CD14-positive monocyte (primary cell): ENCODE measurements around the gene ARID2. TPM values are rescaled to one million over a fixed set of nuclear protein-coding genes. Genes with fewer than 3 reads are reported as not detected.

Experiments
- DNase-seq, 3 donors: peaks; one replicate each; pipeline ENCODE4 v3.0.0-alpha.2; 2011 to 2022
- H2AFZ ChIP-seq: 2 replicates; pipeline ENCODE4 v1.6.0; 2012; ENCODE audit warnings: mild to moderate bottlenecking, low read depth, low read length, inconsistent platforms; ENCODE audit not compliant: insufficient read depth, poor library complexity, severe bottlenecking
- H3K27ac ChIP-seq, 2 donors: 1 replicate in 1 of 2; 2 replicates in 1 of 2; pipeline ENCODE4 v1.5.1; 2012 to 2013; ENCODE audit warnings: low read length in 2 of 2, control low read depth in 1 of 2, inconsistent platforms in 1 of 2, low read depth in 1 of 2, mild to moderate bottlenecking in 1 of 2
- H3K27me3 ChIP-seq, 2 donors: one replicate each; pipeline versions ENCODE4 v1.6.0 to v1.6.1; 2011 to 2013; ENCODE audit warnings: low read length in 2 of 2; ENCODE audit not compliant: control insufficient read depth in 2 of 2, insufficient read depth in 2 of 2
- H3K36me3 ChIP-seq, 2 donors: replicated peaks in 1 of 2; 1 replicate in 1 of 2; 2 replicates in 1 of 2; pipeline versions ENCODE4 v1.5.1 to v1.6.1; 2012 to 2013; ENCODE audit warnings: low read length in 2 of 2, control low read depth in 1 of 2, inconsistent platforms in 1 of 2, mild to moderate bottlenecking in 1 of 2; ENCODE audit not compliant: insufficient read depth in 2 of 2, control insufficient read depth in 1 of 2
- H3K4me1 ChIP-seq, 2 donors: 1 replicate in 1 of 2; 2 replicates in 1 of 2; pipeline versions ENCODE4 v1.5.1 to v1.6.1; 2012 to 2013; ENCODE audit warnings: low read length in 2 of 2, control low read depth in 1 of 2, inconsistent platforms in 1 of 2, mild to moderate bottlenecking in 1 of 2, moderate library complexity in 1 of 2; ENCODE audit not compliant: insufficient read depth in 2 of 2, control insufficient read depth in 1 of 2
- H3K4me2 ChIP-seq: replicated peaks from 2 replicates; pipeline ENCODE3; 2012; ENCODE audit warnings: low read length, moderate library complexity, mild to moderate bottlenecking; ENCODE audit not compliant: poor library complexity, severe bottlenecking; ENCODE audit errors: extremely low read depth
- H3K4me3 ChIP-seq, 3 experiments: fragments of 200-600 bp in 1 of 3; sonication (generic) in 1 of 3; replicated peaks in 1 of 3; 1 replicate in 2 of 3; 2 replicates in 1 of 3; pipeline ENCODE4 v1.5.1; 2011 to 2013; ENCODE audit warnings: low read length in 3 of 3, mild to moderate bottlenecking in 3 of 3, control low read depth in 2 of 3, low read depth in 2 of 3, inconsistent platforms in 1 of 3, moderate library complexity in 1 of 3
- H3K79me2 ChIP-seq: 2 replicates; pipeline ENCODE4 v1.6.0; 2012; ENCODE audit warnings: mild to moderate bottlenecking, control low read depth, inconsistent platforms, low read length, moderate library complexity; ENCODE audit not compliant: insufficient read depth
- H3K9ac ChIP-seq: 2 replicates; pipeline ENCODE4 v1.6.0; 2017; ENCODE audit warnings: low read length, mild to moderate bottlenecking; ENCODE audit not compliant: insufficient read depth, poor library complexity, severe bottlenecking
- H3K9me3 ChIP-seq, 2 donors: replicated peaks in 1 of 2; 1 replicate in 1 of 2; 2 replicates in 1 of 2; pipeline versions ENCODE4 v1.5.1 to v1.6.1; 2012 to 2013; ENCODE audit warnings: low read length in 2 of 2, control low read depth in 1 of 2; ENCODE audit not compliant: control insufficient read depth in 1 of 2, insufficient read depth in 1 of 2
- H4K20me1 ChIP-seq: 2 replicates; pipeline ENCODE4 v1.6.0; 2012; ENCODE audit warnings: mild to moderate bottlenecking, low read length, control low read depth, moderate library complexity; ENCODE audit not compliant: insufficient read depth
- H3K27ac Mint-ChIP-seq, 7 donors: one replicate each; pipeline ENCODE4 v1.8.0; 2020; ENCODE audit warnings: mild to moderate bottlenecking in 7 of 7, mixed read lengths in 7 of 7, moderate library complexity in 6 of 7, inconsistent platforms in 2 of 7
- H3K27me3 Mint-ChIP-seq, 3 donors: one replicate each; pipeline ENCODE4 v1.8.0; 2021 to 2022; ENCODE audit warnings: low read depth in 3 of 3, mild to moderate bottlenecking in 3 of 3, mixed read lengths in 3 of 3, moderate library complexity in 3 of 3, inconsistent platforms in 1 of 3
- H3K36me3 Mint-ChIP-seq, 2 donors: one replicate each; pipeline ENCODE4 v1.8.0; 2020; ENCODE audit warnings: mixed read lengths in 2 of 2, inconsistent platforms in 1 of 2, mild to moderate bottlenecking in 1 of 2
- H3K4me1 Mint-ChIP-seq: one replicate; pipeline ENCODE4 v1.8.0; 2020; ENCODE audit warnings: mild to moderate bottlenecking, mixed read lengths
- H3K4me3 Mint-ChIP-seq, 2 donors: one replicate each; pipeline ENCODE4 v1.8.0; 2020; ENCODE audit warnings: mild to moderate bottlenecking in 2 of 2, mixed read lengths in 2 of 2, moderate library complexity in 1 of 2
- H3K9me3 Mint-ChIP-seq, 7 donors: one replicate each; pipeline ENCODE4 v1.8.0; 2020 to 2022; ENCODE audit warnings: mixed read lengths in 7 of 7, mild to moderate bottlenecking in 6 of 7, moderate library complexity in 6 of 7, inconsistent platforms in 2 of 7
- CTCF ChIP-seq: fragments of 200-600 bp; IDR thresholded peaks from one replicate; pipeline ENCODE4 v1.8.0; 2022; ENCODE audit warnings: antibody characterized with exemption, mild to moderate bottlenecking
- WGBS: methylation state at CpG from one replicate; pipeline ENCODE4 v1.1.5; 2013; ENCODE audit warnings: missing lambda C conversion rate; ENCODE audit not compliant: insufficient coverage; 5-methylcytosine and 5-hydroxymethylcytosine counted together
- intact Hi-C, 2 donors: fragments of 100-400 bp; cut with micrococcal nuclease; formaldehyde crosslinking; loops; one replicate each; pipeline versions ENCODE4 v1.15.0 to v1.15.1; 2023
- polyA plus RNA-seq, 3 donors: library from polyadenylated mRNA; depleted of rRNA in 1 of 3; unstranded in 2 of 3; stranded (reverse) in 1 of 3; fragments of 300-500 nt in 2 of 3; fragments of >200 nt in 1 of 3; fragmentation: Illumina TruSeq in 2 of 3; gene quantifications; 1 replicate in 2 of 3; 2 replicates in 1 of 3; pipeline ENCODE4 v1.2.3, GENCODE V29; 2012 to 2021

The ARID2 gene
- polyA plus RNA-seq, 3 donors: 3.0 to 8.0 (median 4.7) TPM

- no CpG with 5 or more reads among the region's 2 CpGs for WGBS
- Mint-ChIP-seq H3K4me3 (no peak overlapping the region), H3K36me3 (peaks cover 41 to 54% of the 10 kb centered on the region in 2 donors), H3K27ac (no peak overlapping the region), H3K4me1 (peaks cover 6% of the 10 kb centered on the region), H3K27me3 (no peaks in the 10 kb centered on the region), H3K9me3 (peaks cover 0 to 13% (median 5%) of the 10 kb centered on the region in 7 donors)
- peak overlapping the region in 1 of 2 donors; percentile 37 for H3K27ac ChIP-seq
- no peak for TF ChIP-seq CTCF
- H3K27me3 ChIP-seq: no peaks in the 10 kb centered on the region
- DNase-seq: no peak
- H3K9me3 ChIP-seq: peaks cover 3 to 4% of the 10 kb centered on the region in 2 donors
- no peaks in the 10 kb centered on the region for H4K20me1 ChIP-seq
- peaks cover 0 to 6% of the 10 kb centered on the region in 2 donors for H3K4me1 ChIP-seq
- H3K4me3 ChIP-seq: no peak overlapping the region
- H3K36me3 ChIP-seq: peaks cover 17 to 60% of the 10 kb centered on the region in 2 donors
- H3K9ac ChIP-seq: no peak overlapping the region
- H2AFZ ChIP-seq: no peak overlapping the region
- H3K79me2 ChIP-seq: no peaks in the 10 kb centered on the region
- H3K4me2 ChIP-seq: no peak overlapping the region
- intact Hi-C loops: no loop called here
Observed at GRCh38 chr12:45828402-45828801, 98.9 kb downstream of the ARID2 start.

DNA sequence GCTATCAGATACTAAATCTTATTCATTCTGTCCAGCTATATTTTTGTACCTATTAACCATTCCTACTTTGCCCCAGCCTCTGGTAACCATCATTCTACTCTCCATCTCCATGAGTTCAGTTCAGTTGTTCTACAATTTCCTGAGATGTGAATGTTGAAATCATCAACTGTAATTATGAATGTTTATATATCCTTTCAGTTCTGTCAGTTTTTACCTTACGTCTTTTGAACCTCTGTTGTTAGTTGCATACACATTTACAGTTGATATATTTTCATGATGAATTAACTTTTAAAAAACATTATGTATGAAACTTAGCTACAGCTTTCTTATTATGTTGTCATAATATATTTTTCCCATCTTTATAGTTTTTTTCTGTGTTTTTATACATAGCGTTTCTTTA, 102.1 kb downstream of the ARID2 start:
- Mint-ChIP-seq H3K9me3 (peaks cover 0 to 15% (median 5%) of the 10 kb centered on the region in 7 donors), H3K27me3 (no peaks in the 10 kb centered on the region), H3K4me1 (peaks cover 6% of the 10 kb centered on the region), H3K36me3 (peaks cover 27 to 59% of the 10 kb centered on the region in 2 donors), H3K4me3 (no peak overlapping the region), H3K27ac (no peak overlapping the region)
- Histone ChIP-seq H3K36me3 (peaks cover 14 to 58% of the 10 kb centered on the region in 2 donors), H4K20me1 (no peaks in the 10 kb centered on the region), H3K9ac (no peak overlapping the region), H3K4me1 (peaks cover 0 to 6% of the 10 kb centered on the region in 2 donors), H3K79me2 (no peaks in the 10 kb centered on the region), H3K27me3 (no peaks in the 10 kb centered on the region), H3K9me3 (peaks cover 4 to 7% of the 10 kb centered on the region in 2 donors), H2AFZ (no peak overlapping the region), H3K4me3 (no peak overlapping the region), H3K4me2 (no peak overlapping the region), H3K27ac (no peak overlapping the region)
- TF ChIP-seq CTCF: no peak
- no CpG with 5 or more reads among the region's 2 CpGs for WGBS
- intact Hi-C loops: no loop called here
- DNase-seq: no peak
